HepG2 (cell line): ENCODE data around the gene UBE3B. TPM values are rescaled to one million over a fixed set of nuclear protein-coding genes. Genes with fewer than 3 reads are reported as not detected.

Source experiments
- CBFB ChIP-seq: sonication (generic); formaldehyde crosslinking; IDR thresholded peaks from 2 replicates; pipeline ENCODE4 v1.4.0; 2020; ENCODE audit warnings: missing genetic modification reagents
- CENPX ChIP-seq: sonication (generic); formaldehyde crosslinking; IDR thresholded peaks from 2 replicates; pipeline ENCODE4 v1.9.0; 2021; ENCODE audit warnings: mild to moderate bottlenecking, missing genetic modification reagents, moderate library complexity
- GABPB1 ChIP-seq: IDR thresholded peaks from 2 replicates; pipeline ENCODE4 v1.6.1; 2016; ENCODE audit warnings: mild to moderate bottlenecking, missing genetic modification reagents, moderate library complexity, missing compliant biosample characterization
- GMEB2 ChIP-seq: IDR thresholded peaks from 2 replicates; pipeline ENCODE4 v1.6.1; 2016; ENCODE audit warnings: missing biosample characterization, missing genetic modification reagents, low read depth
- HNRNPLL ChIP-seq: fragments of 200-400 bp; formaldehyde crosslinking; IDR thresholded peaks from 2 replicates; pipeline ENCODE4 v1.6.1; 2017; ENCODE audit warnings: mild to moderate bottlenecking, low read depth, low read length; ENCODE audit not compliant: poor library complexity, severe bottlenecking
- HOXA7 ChIP-seq: sonication (generic); formaldehyde crosslinking; IDR thresholded peaks from 2 replicates; pipeline ENCODE4 v1.8.1; 2022; ENCODE audit warnings: mild to moderate bottlenecking, missing genetic modification reagents, moderate library complexity
- KLF15 ChIP-seq: sonication (generic); formaldehyde crosslinking; IDR thresholded peaks from 2 replicates; pipeline ENCODE4 v1.8.1; 2023; ENCODE audit warnings: borderline replicate concordance, mild to moderate bottlenecking, inconsistent platforms, missing genetic modification reagents, mixed read lengths
- KLF16 ChIP-seq, 2 experiments: sonication (generic) in 1 of 2; formaldehyde crosslinking in 1 of 2; IDR thresholded peaks; 2 replicates each; pipeline versions ENCODE4 v1.6.1 to v1.8.0; 2016 to 2023; ENCODE audit warnings: missing genetic modification reagents in 2 of 2, missing compliant biosample characterization in 1 of 2
- KMT2A ChIP-seq: sonication (generic); formaldehyde crosslinking; IDR thresholded peaks from 2 replicates; pipeline ENCODE4 v1.4.0; 2020; ENCODE audit warnings: missing genetic modification reagents
- LRRFIP1 ChIP-seq: sonication (generic); formaldehyde crosslinking; conservative IDR thresholded peaks from 2 replicates; pipeline ENCODE4 v1.4.0; 2020; ENCODE audit warnings: missing genetic modification reagents
- MED1 ChIP-seq: sonication (generic); formaldehyde crosslinking; IDR thresholded peaks from 2 replicates; pipeline ENCODE4 v1.4.0; 2020; ENCODE audit warnings: missing genetic modification reagents
- MZF1 ChIP-seq: sonication (generic); formaldehyde crosslinking; IDR thresholded peaks from 2 replicates; pipeline ENCODE4 v1.8.1; 2023; ENCODE audit warnings: mild to moderate bottlenecking, missing genetic modification reagents, borderline replicate concordance
- POGZ ChIP-seq: sonication (generic); formaldehyde crosslinking; IDR thresholded peaks from 2 replicates; pipeline ENCODE4 v1.4.0; 2020; ENCODE audit warnings: mild to moderate bottlenecking, missing genetic modification reagents
- RFX5 ChIP-seq: IDR thresholded peaks from 2 replicates; pipeline ENCODE4 v1.6.1; 2011; ENCODE audit warnings: low read depth, low read length, improper control_type of control experiment
- SIX1 ChIP-seq: sonication (generic); formaldehyde crosslinking; IDR thresholded peaks from 2 replicates; pipeline ENCODE4 v1.4.0; 2020; ENCODE audit warnings: missing genetic modification reagents, borderline replicate concordance
- SP140L ChIP-seq: sonication (generic); formaldehyde crosslinking; IDR thresholded peaks from 2 replicates; pipeline ENCODE4 v1.4.0; 2020; ENCODE audit warnings: missing genetic modification reagents, borderline replicate concordance
- TFDP1 ChIP-seq: IDR thresholded peaks from 2 replicates; pipeline ENCODE4 v1.6.1; 2016; ENCODE audit warnings: missing compliant biosample characterization, missing genetic modification reagents, borderline replicate concordance
- THYN1 ChIP-seq: sonication (generic); formaldehyde crosslinking; IDR thresholded peaks from 2 replicates; pipeline ENCODE4 v1.8.1; 2023; ENCODE audit warnings: low read depth, mild to moderate bottlenecking, moderate library complexity, missing genetic modification reagents, borderline replicate concordance
- ZBTB25 ChIP-seq: IDR thresholded peaks from 2 replicates; pipeline ENCODE4 v1.6.1; 2018; ENCODE audit warnings: missing genetic modification reagents
- ZNF224 ChIP-seq: sonication (generic); formaldehyde crosslinking; IDR thresholded peaks from 2 replicates; pipeline ENCODE4 v1.5.0; 2020; ENCODE audit warnings: mild to moderate bottlenecking, missing genetic modification reagents
- ZNF282 ChIP-seq: fragments of 450-650 bp; IDR thresholded peaks from 2 replicates; pipeline ENCODE4 v1.6.1; 2018; ENCODE audit not compliant: partially characterized antibody
- ZNF468 ChIP-seq: sonication (generic); formaldehyde crosslinking; IDR thresholded peaks from 2 replicates; pipeline ENCODE4 v1.8.0; 2022; ENCODE audit warnings: mild to moderate bottlenecking, moderate library complexity, missing genetic modification reagents
- ZNF567 ChIP-seq: sonication (generic); formaldehyde crosslinking; IDR thresholded peaks from 2 replicates; pipeline ENCODE4 v1.8.1; 2023; ENCODE audit warnings: mild to moderate bottlenecking, missing genetic modification reagents, borderline replicate concordance
- ZNF713 ChIP-seq: sonication (generic); formaldehyde crosslinking; IDR thresholded peaks from 2 replicates; pipeline ENCODE4 v1.4.0; 2020; ENCODE audit warnings: mild to moderate bottlenecking, missing genetic modification reagents
- ZNF749 ChIP-seq: sonication (generic); formaldehyde crosslinking; IDR thresholded peaks from 2 replicates; pipeline ENCODE4 v1.8.0; 2022; ENCODE audit warnings: mild to moderate bottlenecking, missing genetic modification reagents, moderate library complexity, borderline replicate concordance
- ZZZ3 ChIP-seq: sonication (generic); formaldehyde crosslinking; IDR thresholded peaks from 2 replicates; pipeline ENCODE4 v1.4.0; 2020; ENCODE audit warnings: missing genetic modification reagents, mild to moderate bottlenecking, borderline replicate concordance
- polyA plus RNA-seq, 8 experiments: library from polyadenylated mRNA; depleted of rRNA in 3 of 8; stranded (reverse) in 7 of 8; unstranded in 1 of 8; fragments of >200 nt; fragmentation: Illumina TruSeq in 4 of 8; extraction: Trizol in 4 of 8; gene quantifications; 2 replicates each; pipeline versions ENCODE4 v1.2.1 to v1.2.3, GENCODE V29; 2011 to 2016; ENCODE audit warnings: low read depth in 4 of 8, missing spikeins in 1 of 8, mixed read lengths in 1 of 8; ENCODE audit not compliant: insufficient read depth in 1 of 8
- total RNA-seq, 5 experiments: library from RNA; depleted of rRNA; stranded (reverse); fragments of >200 nt; fragmentation: Illumina TruSeq; extraction: Trizol; gene quantifications; 2 replicates each; pipeline ENCODE4 v1.2.3, GENCODE V29; 2016; ENCODE audit warnings: low read depth in 1 of 5

Gene UBE3B
- total and polyA plus RNA-seq, 2 of the 13 experiments (the other 11 are each of a cell fraction or from before 2014, with no cell fraction given) = 22.7 to 25.3 TPM

GRCh38 chr12:109494348-109494881 is 17.0 kb downstream of the UBE3B start (continued):
- no peak for TF ChIP-seq ZNF468 (CRISPR knock-in tag)
- TF ChIP-seq KMT2A = no peak
- TF ChIP-seq ZNF224 = no peak
- no peak for TF ChIP-seq SP140L (CRISPR knock-in tag)
- no peak for TF ChIP-seq TFDP1 (CRISPR knock-in tag)
- TF ChIP-seq KLF16 (CRISPR knock-in tag; IDR thresholded peaks at IDR 0.05) = no peak
- no peak for TF ChIP-seq ZBTB25
- no peak for TF ChIP-seq ZNF567 (CRISPR knock-in tag)
- no peak for TF ChIP-seq GMEB2 (CRISPR knock-in tag)
- no peak for TF ChIP-seq SIX1 (CRISPR knock-in tag)
- TF ChIP-seq POGZ (CRISPR knock-in tag) = no peak; the same call in 1 of the 2 replicates
- no peak for TF ChIP-seq ZNF713
- TF ChIP-seq GABPB1 (CRISPR knock-in tag) = no peak
- no peak for TF ChIP-seq HNRNPLL
- no peak for TF ChIP-seq ZNF282
- no peak for TF ChIP-seq THYN1
- no peak for TF ChIP-seq MZF1 (CRISPR knock-in tag)
- TF ChIP-seq ZZZ3 (CRISPR knock-in tag) = no peak
- no peak for TF ChIP-seq RFX5
- TF ChIP-seq CBFB (CRISPR knock-in tag) = no peak
- no peak for TF ChIP-seq CENPX (CRISPR knock-in tag)
- peak; percentile 48 for TF ChIP-seq MED1 (CRISPR knock-in tag)
- TF ChIP-seq HOXA7 (CRISPR knock-in tag) = no peak
- TF ChIP-seq ZNF749 = no peak
- no peak for TF ChIP-seq LRRFIP1
- no peak for TF ChIP-seq KLF15 (CRISPR knock-in tag)
